UCSD-AML1 (cell line): ENCODE measurements around the gene SLIT1.
"Not testable (repeated sequence)": the region's sequence is repeated elsewhere in the genome, so short reads cannot be mapped to it uniquely, and the experiment has no call there.

Experiments
- DNase-seq: peaks from one replicate; lab custom pipeline; 2025; ENCODE audit not compliant: unreplicated experiment; lab: John Stamatoyannopoulos, UW

Gene SLIT1

DNA sequence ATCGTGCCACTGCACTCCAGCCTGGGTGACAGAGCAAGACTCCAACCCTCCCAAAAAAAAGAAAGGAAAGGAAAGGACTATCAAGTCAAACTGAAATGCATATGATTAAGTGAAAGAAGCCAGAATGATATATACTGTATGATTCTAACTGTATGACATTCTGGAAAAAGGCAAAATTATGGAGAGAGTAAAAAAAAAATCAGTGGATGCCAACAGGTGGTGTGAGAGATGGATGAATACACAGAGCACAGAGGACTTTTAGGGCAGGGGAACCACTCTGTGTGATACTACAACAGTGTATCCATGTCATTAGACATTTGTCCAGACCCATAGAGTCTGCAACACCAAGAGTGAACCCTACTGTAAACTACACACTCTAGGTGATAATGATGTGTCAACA, 99.2 kb downstream of the SLIT1 start:
- no peak for DNase-seq

- DNase-seq = no peak
These were observed 102.4 kb downstream of the SLIT1 start for GRCh38 chr10:97083228-97083829.

- not testable (repeated sequence) for DNase-seq
These were observed 103.2 kb downstream of the SLIT1 start for GRCh38 chr10:97082575-97082974.

DNA sequence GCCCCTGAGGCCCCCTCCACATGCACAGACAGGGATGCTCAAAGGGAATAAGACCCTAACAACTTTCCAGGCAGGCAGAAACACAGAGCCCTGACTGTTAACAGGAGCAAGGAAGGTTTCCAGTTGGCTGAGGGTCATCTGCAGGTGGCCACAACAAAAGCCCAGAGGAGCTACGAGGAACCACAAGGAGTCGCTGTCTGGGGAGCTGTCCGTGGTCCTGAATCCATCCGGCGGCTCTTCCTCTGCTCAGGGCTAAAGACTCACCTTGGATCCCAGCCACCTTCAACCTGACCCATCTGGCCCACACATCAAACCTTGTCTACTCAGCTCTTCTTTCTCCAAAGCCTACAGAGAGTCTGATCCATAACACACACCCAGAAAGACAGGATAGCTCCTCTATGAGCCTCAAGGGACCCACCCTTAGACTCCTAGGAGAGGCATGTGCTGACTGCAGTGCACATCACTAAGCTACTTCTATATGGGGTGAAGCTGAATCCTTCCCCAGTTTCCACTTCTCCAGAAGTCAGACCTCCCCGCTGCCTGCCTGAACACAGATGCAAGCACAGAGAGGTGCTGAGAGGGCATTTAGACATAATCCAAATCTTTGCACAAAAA, 104.0 kb downstream of the SLIT1 start:
- DNase-seq = peak; percentile 70

- DNase-seq = no peak
These were observed 105.5 kb downstream of the SLIT1 start for GRCh38 chr10:97080051-97080776.

DNA sequence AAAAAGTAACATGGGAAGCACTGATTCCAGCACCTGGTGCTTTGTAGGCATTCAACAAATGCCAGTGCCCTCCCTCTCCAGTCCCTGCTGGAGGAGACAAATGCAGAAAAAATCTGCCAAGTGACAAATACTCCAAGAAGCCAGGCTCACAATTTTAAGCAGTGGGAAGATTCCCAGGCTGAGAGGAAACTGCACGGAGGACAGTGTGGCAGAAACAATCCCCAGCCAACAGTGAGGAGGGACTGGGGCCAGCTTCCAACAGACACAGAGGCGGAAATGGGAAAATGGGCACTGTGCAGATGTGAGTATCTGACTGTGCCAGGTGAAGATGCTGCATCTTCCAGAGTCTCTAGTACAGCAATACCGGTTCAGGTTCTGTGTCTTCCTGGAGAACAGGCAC, 106.3 kb downstream of the SLIT1 start:
- no peak for DNase-seq

GRCh38 chr10:97078938-97079445, 106.8 kb downstream of the SLIT1 start:
- DNase-seq = no peak

DNA sequence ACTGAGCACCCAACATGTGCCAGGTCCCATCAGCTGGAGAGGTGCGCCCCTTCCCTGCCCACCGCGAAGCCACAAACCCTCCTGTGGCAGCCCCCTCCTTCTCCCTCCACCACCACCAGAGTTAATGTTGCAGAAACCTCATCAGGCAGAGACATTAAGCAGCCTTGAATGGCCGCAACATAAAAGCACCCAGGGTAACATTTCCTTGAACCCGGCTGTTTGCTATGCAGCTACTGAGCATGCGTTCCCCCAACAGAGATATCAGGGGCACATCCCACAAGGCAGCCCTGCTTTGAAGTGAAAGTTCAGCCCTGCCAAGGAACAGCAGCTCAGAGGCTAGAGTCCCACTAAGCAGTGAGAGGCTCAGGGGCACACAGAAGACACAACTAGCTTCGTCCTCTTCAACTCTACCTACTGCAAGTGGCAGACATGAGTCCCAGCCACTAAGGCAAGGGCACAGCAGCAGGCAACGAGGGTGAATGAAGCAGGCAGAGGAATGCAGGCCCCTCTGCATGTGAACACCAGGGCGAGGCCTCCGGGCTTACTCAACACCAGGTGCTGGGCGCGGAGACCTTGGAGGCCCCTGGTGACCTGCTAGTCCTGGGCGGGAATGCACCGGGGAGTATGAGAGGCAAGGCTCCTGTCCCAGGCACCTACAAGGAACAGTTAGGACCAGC, 107.4 kb downstream of the SLIT1 start:
- DNase-seq = no peak

GRCh38 chr10:97076781-97077180, 109.0 kb downstream of the SLIT1 start:
- no peak for DNase-seq

GRCh38 chr10:97075961-97076525, 109.7 kb downstream of the SLIT1 start:
- no peak for DNase-seq

DNA sequence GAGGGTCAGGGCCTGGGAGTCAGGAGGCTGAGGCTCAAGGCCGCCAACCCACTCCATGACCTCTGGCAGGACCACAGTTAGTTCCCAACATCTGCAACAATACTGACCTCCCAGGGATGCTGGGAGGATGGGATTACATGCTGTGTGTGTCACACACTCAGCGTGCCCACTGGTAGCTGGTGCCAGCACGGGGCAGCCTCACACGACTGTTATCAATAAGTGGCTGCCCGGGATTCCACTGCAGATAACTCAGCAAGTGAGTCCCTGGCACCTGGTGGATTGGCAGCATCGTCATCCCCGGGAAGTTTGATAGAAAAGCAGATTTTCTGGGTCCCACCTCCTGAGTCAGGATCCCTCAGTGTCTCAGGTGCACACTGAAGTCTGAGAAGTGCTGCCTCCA, 110.3 kb downstream of the SLIT1 start:
- no peak for DNase-seq

- no peak for DNase-seq
These were observed 111.3 kb downstream of the SLIT1 start for GRCh38 chr10:97074256-97075145.

DNA sequence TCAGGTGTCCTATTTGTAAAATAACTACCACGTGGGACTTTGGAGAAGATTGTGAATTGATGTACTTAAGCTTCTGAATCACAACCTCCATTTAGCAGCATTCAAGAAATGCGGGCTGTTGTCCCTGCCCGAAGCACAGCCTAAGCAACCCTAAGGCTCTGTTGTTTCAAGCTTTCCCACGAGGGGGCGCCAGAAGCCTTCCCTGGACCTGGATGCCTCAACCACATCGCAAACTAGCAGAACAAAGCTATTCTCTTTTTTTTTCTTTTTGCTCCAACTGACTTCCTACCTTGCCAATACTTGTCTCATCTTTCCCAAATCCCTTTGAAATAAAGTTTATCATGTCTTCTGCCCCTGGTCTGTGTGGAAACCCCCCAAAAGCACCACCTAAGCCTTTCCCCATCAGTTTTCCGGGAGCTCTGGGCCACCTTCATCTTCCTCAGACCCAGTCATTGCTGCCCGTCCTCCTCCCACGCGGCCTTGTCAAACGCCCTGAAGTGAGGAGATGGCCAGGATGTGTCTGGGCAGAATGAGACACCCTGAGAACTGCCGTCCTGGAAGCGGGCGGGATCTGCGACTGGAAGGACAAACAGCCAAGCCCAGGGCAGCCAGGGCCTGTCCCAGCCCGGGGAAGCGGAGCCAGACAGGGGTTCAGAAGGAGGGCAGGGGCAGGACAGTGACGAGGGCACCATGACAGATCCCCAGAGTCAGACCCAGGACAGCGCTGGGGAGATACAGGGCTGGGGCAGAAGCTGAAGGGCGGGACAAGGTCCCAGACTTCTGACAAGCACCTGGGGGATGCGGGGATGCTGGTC, 112.7 kb downstream of the SLIT1 start:
- peak; percentile 78 for DNase-seq

DNA sequence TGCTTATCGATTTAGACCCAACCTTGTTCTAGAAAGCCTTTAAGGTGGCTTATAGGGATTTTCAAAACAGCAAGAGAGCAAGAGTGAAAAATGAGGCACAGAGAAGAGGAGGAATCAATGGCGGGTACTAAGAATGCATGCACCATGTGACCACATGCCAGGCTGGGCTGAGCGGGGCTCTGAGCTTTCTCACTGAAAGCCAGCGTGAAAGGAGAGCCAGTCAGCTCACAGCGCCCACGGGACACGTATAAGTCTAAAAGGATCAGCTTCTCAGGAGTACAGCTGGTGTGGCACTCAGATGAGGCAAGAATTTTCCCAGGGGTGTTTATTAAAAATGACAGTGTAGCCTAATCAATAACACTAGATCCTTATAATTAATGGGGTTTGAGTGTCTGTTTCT, 114.3 kb downstream of the SLIT1 start:
- no peak for DNase-seq

DNA sequence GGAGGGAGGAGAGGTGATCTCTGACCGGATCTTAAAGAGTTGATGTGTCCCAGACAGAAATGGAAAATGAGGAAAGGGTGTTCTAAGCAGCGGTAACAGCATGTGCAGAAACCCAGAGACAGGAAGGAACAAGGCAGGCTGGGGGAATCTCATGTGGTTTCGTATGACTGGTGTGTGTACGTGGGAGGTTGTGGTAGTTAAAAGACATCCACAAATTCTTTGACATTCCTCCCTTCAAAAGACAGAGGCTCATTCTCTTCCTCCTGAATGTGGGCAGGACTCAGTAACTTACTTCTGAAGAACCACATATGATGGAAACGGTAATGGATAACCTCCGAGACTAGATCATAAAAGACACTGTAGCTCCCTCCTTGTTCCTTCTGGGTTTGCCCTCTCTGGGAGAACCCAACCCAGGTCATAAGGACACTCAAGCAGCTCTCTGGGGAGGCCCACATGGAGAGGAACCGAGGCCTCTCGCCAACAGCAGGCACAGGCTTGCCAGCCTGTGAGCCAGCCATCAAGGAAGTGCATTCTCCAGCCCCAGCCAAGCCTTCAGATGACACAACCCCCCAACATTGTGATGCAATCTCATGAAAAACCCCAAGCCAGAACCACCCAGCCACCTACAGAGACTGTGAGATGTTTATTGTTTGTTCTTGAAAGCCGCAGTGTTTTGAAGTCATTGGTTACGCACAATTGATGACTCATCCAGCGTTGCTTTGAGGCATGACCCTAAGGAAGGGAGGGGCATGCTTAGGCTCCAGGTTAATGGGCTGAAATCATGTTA, 116.0 kb downstream of the SLIT1 start:
- peak; percentile 45 for DNase-seq

DNA sequence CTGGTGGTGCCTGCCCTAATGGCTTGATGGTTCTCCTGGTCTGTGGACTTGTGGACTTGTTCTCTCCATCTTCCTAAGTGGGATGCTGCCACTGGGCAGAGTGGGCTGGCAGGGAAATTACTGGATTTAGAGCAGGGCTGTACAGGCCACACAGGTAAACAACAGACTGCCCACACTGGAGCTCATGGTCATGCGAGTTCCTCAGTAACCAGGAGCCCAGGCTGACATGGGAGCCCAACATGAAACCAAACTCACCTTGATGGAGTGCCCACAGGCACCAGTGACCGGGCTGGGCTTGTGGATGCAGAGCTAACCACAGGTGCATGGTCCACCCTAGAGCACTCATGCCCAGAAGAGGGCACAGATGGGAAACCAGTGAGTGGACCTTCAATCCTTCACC, 116.7 kb downstream of the SLIT1 start:
- no peak for DNase-seq

GRCh38 chr10:97067716-97068391, 117.9 kb downstream of the SLIT1 start:
- DNase-seq = no peak

GRCh38 chr10:97066877-97067555, 118.7 kb downstream of the SLIT1 start:
- no peak for DNase-seq
